SK-N-SH treated with all-trans-retinoic acid at 6 μM for 48 hours (cell line): Measurements from ENCODE around the gene AOPEP.

ENCODE experiments used
- ATAC-seq: fragments of 200-7000 bp; cut with Tn5 transposase; 3 replicates; pipeline ENCODE4 v1.9.1; 2020; ENCODE audit warnings: mild to moderate bottlenecking, moderate library complexity
- ARNTL ChIP-seq: fragments of 450-650 bp; formaldehyde crosslinking; IDR thresholded peaks from 2 replicates; pipeline ENCODE4 v1.5.0; 2020; ENCODE audit warnings: low read depth, mild to moderate bottlenecking, moderate library complexity, borderline replicate concordance
- BACH2 ChIP-seq: fragments of 250-450 bp; sonication (Bioruptor Pico); IDR thresholded peaks from 2 replicates; pipeline ENCODE4 v1.9.0; 2021; ENCODE audit warnings: mild to moderate bottlenecking, borderline replicate concordance
- CSDC2 ChIP-seq: fragments of 250-450 bp; sonication (Bioruptor Pico); IDR thresholded peaks from 2 replicates; pipeline ENCODE4 v1.5.0; 2020; ENCODE audit warnings: mild to moderate bottlenecking, moderate library complexity
- CSRNP3 ChIP-seq: fragments of 250-450 bp; sonication (Bioruptor Pico); IDR thresholded peaks from 2 replicates; pipeline ENCODE4 v1.5.1; 2021; ENCODE audit warnings: mild to moderate bottlenecking, moderate library complexity
- ESRRG ChIP-seq: fragments of 250-450 bp; sonication (Bioruptor Pico); IDR thresholded peaks from 2 replicates; pipeline ENCODE4 v1.6.1; 2021; ENCODE audit warnings: mild to moderate bottlenecking
- GLIS3 ChIP-seq: fragments of 250-450 bp; sonication (Bioruptor Pico); IDR thresholded peaks from 2 replicates; pipeline ENCODE4 v1.5.0; 2020; ENCODE audit warnings: mild to moderate bottlenecking, moderate library complexity
- ISL1 ChIP-seq: fragments of 250-450 bp; sonication (Bioruptor Pico); IDR thresholded peaks from 2 replicates; pipeline ENCODE4 v2.1.2; 2022; ENCODE audit warnings: mild to moderate bottlenecking, moderate library complexity
- OSR1 ChIP-seq: fragments of 250-450 bp; sonication (Bioruptor Pico); IDR thresholded peaks from 2 replicates; pipeline ENCODE4 v1.8.0; 2022; ENCODE audit warnings: moderate library complexity, mild to moderate bottlenecking, inconsistent platforms
- PATZ1 ChIP-seq: fragments of 250-450 bp; sonication (Bioruptor Pico); IDR thresholded peaks from 2 replicates; pipeline ENCODE4 v1.8.0; 2020; ENCODE audit warnings: mild to moderate bottlenecking, moderate library complexity, borderline replicate concordance
- PPARA ChIP-seq: fragments of 250-450 bp; sonication (Bioruptor Pico); IDR thresholded peaks from 2 replicates; pipeline ENCODE4 v1.5.0; 2020; ENCODE audit warnings: mild to moderate bottlenecking, borderline replicate concordance
- RARB ChIP-seq: fragments of 250-450 bp; sonication (Bioruptor Pico); IDR thresholded peaks from 2 replicates; pipeline ENCODE4 v1.8.0; 2021; ENCODE audit warnings: mild to moderate bottlenecking, moderate library complexity
- SNAI2 ChIP-seq: fragments of 250-450 bp; sonication (Bioruptor Pico); IDR thresholded peaks from 2 replicates; pipeline ENCODE4 v1.5.0; 2020; ENCODE audit warnings: mild to moderate bottlenecking, moderate library complexity
- TCF4 ChIP-seq: fragments of 250-450 bp; sonication (Bioruptor Pico); IDR thresholded peaks from 2 replicates; pipeline ENCODE4 v1.8.0; 2021; ENCODE audit warnings: mild to moderate bottlenecking, moderate library complexity, borderline replicate concordance
- TOX ChIP-seq: fragments of 250-450 bp; sonication (Bioruptor Pico); IDR thresholded peaks from 2 replicates; pipeline ENCODE4 v1.8.0; 2021; ENCODE audit warnings: mild to moderate bottlenecking, moderate library complexity, borderline replicate concordance
- ZC3H10 ChIP-seq: fragments of 250-450 bp; sonication (Bioruptor Pico); IDR thresholded peaks from 2 replicates; pipeline ENCODE4 v1.5.1; 2021; ENCODE audit warnings: mild to moderate bottlenecking, moderate library complexity
- ZFP3 ChIP-seq: fragments of 250-450 bp; sonication (Bioruptor Pico); IDR thresholded peaks from 2 replicates; pipeline ENCODE4 v1.5.0; 2020; ENCODE audit warnings: mild to moderate bottlenecking, moderate library complexity
- ZFP30 ChIP-seq: fragments of 450-650 bp; formaldehyde crosslinking; IDR thresholded peaks from 2 replicates; pipeline ENCODE4 v1.5.0; 2022; ENCODE audit warnings: mild to moderate bottlenecking, moderate library complexity
- ZNF565 ChIP-seq: fragments of 450-650 bp; formaldehyde crosslinking; conservative IDR thresholded peaks from 2 replicates; pipeline ENCODE4 v1.5.0; 2020; ENCODE audit warnings: low read depth, mild to moderate bottlenecking, moderate library complexity
- ZNF70 ChIP-seq: fragments of 450-650 bp; formaldehyde crosslinking; IDR thresholded peaks from 2 replicates; pipeline ENCODE4 v1.5.0; 2020; ENCODE audit warnings: mild to moderate bottlenecking, moderate library complexity
- ZNF8 ChIP-seq: fragments of 450-650 bp; formaldehyde crosslinking; IDR thresholded peaks from 2 replicates; pipeline ENCODE4 v1.5.0; 2020; ENCODE audit warnings: mild to moderate bottlenecking, moderate library complexity
- TF ChIP-seq, protein P1 (sequence below): fragments of 250-450 bp; sonication (Bioruptor Pico); IDR thresholded peaks from 2 replicates; pipeline ENCODE4 v1.8.0; 2021; ENCODE audit warnings: low read depth, mild to moderate bottlenecking, moderate library complexity, borderline replicate concordance
- TF ChIP-seq, protein P2 (sequence below): fragments of 250-450 bp; sonication (Bioruptor Pico); IDR thresholded peaks from 2 replicates; pipeline ENCODE4 v1.5.0; 2020; ENCODE audit warnings: mild to moderate bottlenecking, moderate library complexity

The AOPEP gene

GRCh38 chr9:95081998-95082397 is 355.5 kb downstream of the AOPEP start:
- ATAC-seq: no peak
- TF ChIP-seq PATZ1 (no peak), ESRRG (CRISPR knock-in tag) (no peak), ZNF8 (CRISPR knock-in tag) (no peak), ZFP30 (CRISPR knock-in tag) (no peak), SNAI2 (no peak), GLIS3 (CRISPR knock-in tag) (no peak), BACH2 (CRISPR knock-in tag) (no peak), CSDC2 (no peak), ZFP3 (CRISPR knock-in tag) (no peak), ZNF70 (no peak), ISL1 (no peak), PPARA (no peak), ARNTL (CRISPR knock-in tag) (no peak), TOX (no peak), ZNF565 (CRISPR knock-in tag) (no peak), TCF4 (no peak), OSR1 (CRISPR knock-in tag) (no peak)
- TF ChIP-seq, protein P1, sequence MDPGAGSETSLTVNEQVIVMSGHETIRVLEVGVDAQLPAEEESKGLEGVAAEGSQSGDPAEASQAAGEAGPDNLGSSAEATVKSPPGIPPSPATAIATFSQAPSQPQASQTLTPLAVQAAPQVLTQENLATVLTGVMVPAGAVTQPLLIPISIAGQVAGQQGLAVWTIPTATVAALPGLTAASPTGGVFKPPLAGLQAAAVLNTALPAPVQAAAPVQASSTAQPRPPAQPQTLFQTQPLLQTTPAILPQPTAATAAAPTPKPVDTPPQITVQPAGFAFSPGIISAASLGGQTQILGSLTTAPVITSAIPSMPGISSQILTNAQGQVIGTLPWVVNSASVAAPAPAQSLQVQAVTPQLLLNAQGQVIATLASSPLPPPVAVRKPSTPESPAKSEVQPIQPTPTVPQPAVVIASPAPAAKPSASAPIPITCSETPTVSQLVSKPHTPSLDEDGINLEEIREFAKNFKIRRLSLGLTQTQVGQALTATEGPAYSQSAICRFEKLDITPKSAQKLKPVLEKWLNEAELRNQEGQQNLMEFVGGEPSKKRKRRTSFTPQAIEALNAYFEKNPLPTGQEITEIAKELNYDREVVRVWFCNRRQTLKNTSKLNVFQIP (CRISPR knock-in tag): no peak

DNA sequence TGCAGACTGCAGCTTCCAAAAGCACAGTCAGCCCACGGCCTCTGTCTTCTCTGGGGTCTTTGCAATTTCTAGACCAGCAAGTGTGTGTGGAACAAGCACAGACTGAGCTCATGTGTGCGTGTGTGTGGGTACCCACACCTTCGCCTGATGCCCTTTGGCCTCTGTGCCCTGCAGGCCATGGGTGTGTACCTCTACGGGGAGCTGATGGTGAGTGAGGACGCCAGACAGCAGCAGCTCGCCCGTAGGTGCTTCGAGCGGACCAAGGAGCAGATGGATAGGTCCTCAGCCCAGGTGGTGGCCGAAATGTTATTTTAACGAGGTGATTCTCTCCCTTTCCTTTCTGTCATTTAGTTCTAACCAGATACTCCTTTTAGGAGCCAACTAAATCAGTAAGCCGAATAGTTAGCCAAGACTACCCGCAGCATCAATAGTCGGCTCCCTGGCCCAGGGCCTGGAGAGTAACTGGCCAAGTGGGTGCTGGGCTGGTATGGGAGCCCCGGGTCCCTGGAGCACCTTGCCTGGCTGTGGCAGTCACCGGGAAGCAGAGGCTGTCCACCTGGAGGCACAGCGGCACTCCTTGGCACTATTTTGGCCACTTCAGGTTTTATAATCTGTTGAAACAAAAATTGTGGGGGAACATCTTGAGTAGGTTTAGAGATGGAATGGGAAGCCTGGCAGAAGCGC is 356.0 kb downstream of the AOPEP start:
- ATAC-seq: no peak
- TF ChIP-seq SNAI2: no peak
- no peak for TF ChIP-seq GLIS3 (CRISPR knock-in tag)
- TF ChIP-seq ZFP3 (CRISPR knock-in tag): no peak
- TF ChIP-seq ZFP30 (CRISPR knock-in tag): no peak
- TF ChIP-seq PATZ1: no peak

GRCh38 chr9:95083086-95083768 is 356.7 kb downstream of the AOPEP start:
- TF ChIP-seq ISL1 (no peak), PPARA (no peak), ZNF565 (CRISPR knock-in tag) (no peak), TOX (no peak), GLIS3 (CRISPR knock-in tag) (no peak), CSRNP3 (CRISPR knock-in tag) (no peak), ZC3H10 (no peak), ARNTL (CRISPR knock-in tag) (no peak), ESRRG (CRISPR knock-in tag) (no peak), SNAI2 (no peak), ZNF8 (CRISPR knock-in tag) (no peak), BACH2 (CRISPR knock-in tag) (no peak), ZFP3 (CRISPR knock-in tag) (no peak), ZNF70 (no peak), OSR1 (CRISPR knock-in tag) (no peak), RARB (CRISPR knock-in tag) (no peak)
- TF ChIP-seq, protein P2, sequence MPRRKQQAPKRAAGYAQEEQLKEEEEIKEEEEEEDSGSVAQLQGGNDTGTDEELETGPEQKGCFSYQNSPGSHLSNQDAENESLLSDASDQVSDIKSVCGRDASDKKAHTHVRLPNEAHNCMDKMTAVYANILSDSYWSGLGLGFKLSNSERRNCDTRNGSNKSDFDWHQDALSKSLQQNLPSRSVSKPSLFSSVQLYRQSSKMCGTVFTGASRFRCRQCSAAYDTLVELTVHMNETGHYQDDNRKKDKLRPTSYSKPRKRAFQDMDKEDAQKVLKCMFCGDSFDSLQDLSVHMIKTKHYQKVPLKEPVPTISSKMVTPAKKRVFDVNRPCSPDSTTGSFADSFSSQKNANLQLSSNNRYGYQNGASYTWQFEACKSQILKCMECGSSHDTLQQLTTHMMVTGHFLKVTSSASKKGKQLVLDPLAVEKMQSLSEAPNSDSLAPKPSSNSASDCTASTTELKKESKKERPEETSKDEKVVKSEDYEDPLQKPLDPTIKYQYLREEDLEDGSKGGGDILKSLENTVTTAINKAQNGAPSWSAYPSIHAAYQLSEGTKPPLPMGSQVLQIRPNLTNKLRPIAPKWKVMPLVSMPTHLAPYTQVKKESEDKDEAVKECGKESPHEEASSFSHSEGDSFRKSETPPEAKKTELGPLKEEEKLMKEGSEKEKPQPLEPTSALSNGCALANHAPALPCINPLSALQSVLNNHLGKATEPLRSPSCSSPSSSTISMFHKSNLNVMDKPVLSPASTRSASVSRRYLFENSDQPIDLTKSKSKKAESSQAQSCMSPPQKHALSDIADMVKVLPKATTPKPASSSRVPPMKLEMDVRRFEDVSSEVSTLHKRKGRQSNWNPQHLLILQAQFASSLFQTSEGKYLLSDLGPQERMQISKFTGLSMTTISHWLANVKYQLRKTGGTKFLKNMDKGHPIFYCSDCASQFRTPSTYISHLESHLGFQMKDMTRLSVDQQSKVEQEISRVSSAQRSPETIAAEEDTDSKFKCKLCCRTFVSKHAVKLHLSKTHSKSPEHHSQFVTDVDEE: no peak
- TF ChIP-seq, protein P1 (CRISPR knock-in tag): no peak
- ATAC-seq: peak; percentile 3; the same call in 1 of the 3 replicates
